ENCODE results near the gene ALLC.

The ALLC gene

GRCh38 chr2:3683748-3684454 lies 25.9 kb downstream of the ALLC start:
- no peak for DNase-seq (ENCODE audit: low spot score)
- TF ChIP-seq CTCF (IDR thresholded peaks at IDR 0.05; ENCODE audit: extremely low read depth, missing control alignments) = no peak

- no peak for DNase-seq (ENCODE audit: low spot score)
- TF ChIP-seq CTCF (IDR thresholded peaks at IDR 0.05; ENCODE audit: extremely low read depth, missing control alignments) = no peak
These were observed 32.2 kb downstream of the ALLC start for GRCh38 chr2:3689998-3690748.

DNA sequence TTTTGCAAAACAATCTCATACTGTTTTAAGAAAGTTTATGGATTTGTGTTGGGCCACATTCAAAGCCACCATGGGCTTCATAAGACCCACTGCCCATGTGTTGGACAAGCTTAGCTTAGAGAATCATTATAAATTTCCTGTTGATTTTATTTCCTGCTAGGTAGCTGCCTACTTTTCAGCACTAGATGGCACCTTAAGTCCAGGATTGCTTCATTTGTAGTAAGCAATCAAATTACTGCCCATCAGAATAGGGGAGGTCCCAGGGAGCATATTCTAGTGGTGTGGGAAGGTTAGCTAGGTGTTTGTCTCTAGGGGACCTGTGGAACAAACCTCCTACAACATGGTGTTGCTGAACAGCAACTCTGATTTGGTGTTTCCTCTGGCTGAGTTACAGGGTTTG lies 34.4 kb downstream of the ALLC start:
- TF ChIP-seq CTCF (IDR thresholded peaks at IDR 0.05; ENCODE audit: extremely low read depth, missing control alignments) = no peak
- peak; percentile 37 for DNase-seq (ENCODE audit: low spot score)

DNA sequence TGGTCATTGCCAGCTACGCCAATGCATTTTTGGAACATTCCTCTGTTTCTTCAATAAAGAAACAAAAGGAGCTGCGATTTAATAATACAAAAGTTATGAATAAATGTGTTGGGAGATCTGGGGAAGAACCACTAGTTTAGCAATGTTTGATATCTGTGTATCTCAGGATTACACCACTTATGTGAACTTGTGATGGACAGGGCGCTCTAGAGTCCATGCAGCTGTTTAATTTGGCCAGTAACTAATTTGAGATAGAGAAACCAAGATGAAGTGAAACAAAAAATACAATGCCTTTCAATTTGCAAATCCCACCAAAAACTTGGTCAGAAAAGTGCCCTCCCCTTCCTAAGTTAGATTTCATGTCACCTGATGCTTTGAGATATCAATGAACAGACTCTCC lies 38.5 kb downstream of the ALLC start:
- no peak for TF ChIP-seq CTCF (IDR thresholded peaks at IDR 0.05; ENCODE audit: extremely low read depth, missing control alignments)
- no peak for DNase-seq (ENCODE audit: low spot score)

DNA sequence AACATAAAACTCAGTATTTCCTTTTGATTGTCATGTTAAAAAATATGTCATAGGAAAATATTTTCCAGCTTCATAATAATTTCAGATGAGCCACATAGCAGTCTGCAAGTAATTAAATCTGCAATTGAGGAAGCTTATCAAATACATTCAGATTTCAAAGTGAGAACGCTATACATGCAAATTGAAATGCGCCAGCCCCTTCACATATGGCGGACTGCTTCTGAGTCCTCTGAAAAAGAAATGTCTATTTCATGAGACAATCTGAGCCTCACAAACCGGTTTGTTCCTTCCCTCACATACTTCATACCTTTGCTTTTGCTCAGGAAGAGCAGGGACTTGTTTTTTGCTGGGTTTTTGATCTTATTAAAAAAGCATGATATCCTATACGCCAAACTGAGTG lies 43.1 kb downstream of the ALLC start:
- no peak for DNase-seq (ENCODE audit: low spot score)
- no peak for TF ChIP-seq CTCF (IDR thresholded peaks at IDR 0.05; ENCODE audit: extremely low read depth, missing control alignments)

- no peak for DNase-seq (ENCODE audit: low spot score)
- TF ChIP-seq CTCF (IDR thresholded peaks at IDR 0.05; ENCODE audit: extremely low read depth, missing control alignments) = no peak
These were observed 45.3 kb downstream of the ALLC start, which contains the start of gene DCDC2C for GRCh38 chr2:3703236-3703756. DCDC2C (plus strand) TSS chr2:3703575; CDS start chr2:3703752, 177 bp downstream.

DNA sequence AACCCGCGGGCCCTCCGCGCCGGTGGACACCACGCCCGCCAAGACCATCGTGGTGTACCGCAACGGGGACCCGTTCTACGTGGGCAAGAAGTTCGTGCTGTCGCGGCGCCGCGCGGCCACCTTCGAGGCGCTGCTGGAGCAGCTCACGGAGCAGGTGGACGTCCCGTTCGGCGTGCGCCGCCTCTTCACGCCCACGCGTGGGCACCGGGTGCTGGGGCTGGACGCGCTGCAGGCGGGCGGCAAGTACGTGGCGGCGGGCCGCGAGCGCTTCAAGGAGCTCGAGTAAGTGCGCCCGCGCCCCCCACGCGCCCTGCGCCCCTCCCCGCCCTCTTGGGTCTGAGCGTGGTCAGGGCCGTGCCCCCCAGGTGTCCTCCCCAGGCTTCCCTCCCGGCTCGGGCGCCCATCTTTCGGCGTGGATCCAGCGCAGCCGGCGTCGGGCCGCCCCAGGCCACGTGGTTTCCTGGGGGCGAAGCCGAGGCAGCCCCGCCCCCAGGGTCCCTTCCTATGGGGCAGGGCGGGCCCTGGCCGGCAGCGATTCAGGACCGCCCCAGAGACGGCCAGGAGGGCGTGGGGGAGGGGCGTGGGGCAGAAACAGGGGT lies 45.9 kb downstream of the ALLC start:
- no peak for TF ChIP-seq CTCF (IDR thresholded peaks at IDR 0.05; ENCODE audit: extremely low read depth, missing control alignments)
- no peak for DNase-seq (ENCODE audit: low spot score)

Data from GM20000 (cell line).